Left kidney (tissue), 2 donors: ENCODE measurements around the gene ESR1. TPM values are rescaled to one million over a fixed set of nuclear protein-coding genes. Genes with fewer than 3 reads are reported as not detected.
"Not testable (repeated sequence)": the region's sequence is repeated elsewhere in the genome, so short reads cannot be mapped to it uniquely, and the experiment has no call there.

Experiments used
- DNase-seq: peaks from one replicate; pipeline ENCODE4 v3.0.0-alpha.2; 2013
- polyA plus RNA-seq: library from polyadenylated mRNA; unstranded; fragments of 120-200 nt; gene quantifications from one replicate; pipeline ENCODE4 v1.2.1, GENCODE V29; 2013; ENCODE audit not compliant: insufficient read length

Gene ESR1
- polyA plus RNA-seq, 1 donor = 2.1 TPM

DNA sequence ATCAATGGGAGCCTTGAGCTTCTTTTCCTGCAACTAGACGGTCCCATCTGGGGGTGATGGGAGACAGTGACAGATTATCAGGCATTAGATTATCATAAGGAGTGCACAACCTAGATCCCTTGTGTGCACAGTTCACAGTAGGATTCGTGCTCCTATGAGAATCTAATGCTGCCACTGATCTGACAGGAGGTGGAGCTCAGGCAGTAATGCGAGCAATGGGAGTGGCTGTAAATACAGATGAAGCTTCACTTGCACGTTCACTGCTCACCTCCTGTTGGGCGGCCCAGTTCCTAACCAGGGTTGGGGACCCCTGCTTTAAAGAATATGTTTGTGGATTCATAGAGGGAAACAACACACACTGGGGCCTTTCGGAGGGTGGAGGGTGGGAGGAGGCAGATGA is 180.7 kb downstream of the ESR1 start:
- DNase-seq = not testable (repeated sequence)

DNA sequence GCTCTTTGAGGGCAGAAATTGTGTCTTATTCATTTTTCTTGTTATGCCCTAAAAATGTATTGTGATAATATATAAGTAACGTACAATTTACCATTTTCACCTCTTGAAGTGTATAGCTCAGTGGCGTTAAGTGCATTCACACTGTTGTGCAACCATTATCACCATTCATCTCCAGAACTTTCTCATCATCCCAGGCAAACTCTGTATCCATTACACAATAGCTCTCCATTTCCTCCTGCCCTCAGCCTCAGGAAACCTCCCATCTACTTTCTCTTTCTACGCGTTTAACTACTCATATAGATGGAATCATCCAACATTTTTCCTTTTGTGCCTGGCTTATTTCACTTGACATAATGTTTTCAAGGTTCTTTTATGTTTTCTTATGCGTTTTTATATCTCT is 184.6 kb downstream of the ESR1 start:
- no peak for DNase-seq

DNA sequence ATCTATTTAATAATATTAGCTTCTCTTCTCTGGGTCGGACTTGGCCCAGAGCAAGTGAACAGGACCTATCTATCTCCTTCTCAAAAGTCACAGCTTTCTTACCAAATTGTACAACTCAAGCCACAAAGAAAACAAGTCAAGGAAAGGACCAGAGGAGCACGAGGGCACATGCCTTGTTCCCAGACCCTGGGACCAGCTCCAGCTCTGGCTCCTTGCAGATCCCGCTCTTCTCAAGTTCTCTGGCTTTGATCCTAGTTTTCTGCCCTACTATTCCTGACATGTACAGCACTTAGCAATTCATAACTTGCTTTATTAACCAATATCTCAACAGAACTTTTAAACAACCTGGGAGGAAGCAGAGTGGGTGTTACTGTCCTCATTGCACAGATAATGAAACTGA is 185.9 kb downstream of the ESR1 start:
- no peak for DNase-seq

DNA sequence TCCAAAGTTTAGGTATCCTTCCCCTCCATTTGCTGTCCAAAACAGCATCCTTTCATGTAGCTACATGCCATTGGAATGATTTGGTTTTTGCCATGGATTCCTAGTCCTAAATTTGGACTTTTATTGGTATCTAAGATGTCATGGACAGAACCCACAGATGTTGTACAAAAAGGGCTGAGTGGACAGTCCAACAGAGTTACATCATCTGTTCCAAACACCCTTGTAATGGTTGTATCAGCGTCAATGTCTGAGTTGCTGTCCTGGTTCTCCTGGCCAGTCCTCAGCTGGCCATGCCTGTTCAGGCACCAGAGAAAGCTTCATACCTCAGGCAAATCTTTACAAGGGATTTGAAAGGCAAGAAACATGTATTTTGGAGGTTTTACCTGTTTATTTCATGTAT is 191.3 kb downstream of the ESR1 start:
- no peak for DNase-seq

DNA sequence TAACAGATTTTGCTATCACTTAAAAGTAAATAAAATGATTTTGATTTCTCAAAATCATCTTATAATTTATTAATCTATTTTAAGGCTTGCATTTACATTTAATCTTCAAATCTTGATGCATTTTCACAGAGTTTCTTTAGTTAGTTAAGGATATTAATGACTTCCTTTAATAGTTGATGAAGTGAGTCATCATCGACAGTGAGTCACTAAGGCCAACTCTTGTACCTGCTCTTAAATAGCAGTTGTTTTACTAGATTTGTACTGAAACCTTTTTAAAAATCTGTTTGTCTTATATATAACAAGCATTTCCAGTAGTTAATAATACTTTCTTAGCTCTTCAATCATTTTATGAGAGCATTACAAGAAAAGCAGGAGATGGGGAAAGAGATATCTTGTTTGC is 191.7 kb downstream of the ESR1 start:
- no peak for DNase-seq

DNA sequence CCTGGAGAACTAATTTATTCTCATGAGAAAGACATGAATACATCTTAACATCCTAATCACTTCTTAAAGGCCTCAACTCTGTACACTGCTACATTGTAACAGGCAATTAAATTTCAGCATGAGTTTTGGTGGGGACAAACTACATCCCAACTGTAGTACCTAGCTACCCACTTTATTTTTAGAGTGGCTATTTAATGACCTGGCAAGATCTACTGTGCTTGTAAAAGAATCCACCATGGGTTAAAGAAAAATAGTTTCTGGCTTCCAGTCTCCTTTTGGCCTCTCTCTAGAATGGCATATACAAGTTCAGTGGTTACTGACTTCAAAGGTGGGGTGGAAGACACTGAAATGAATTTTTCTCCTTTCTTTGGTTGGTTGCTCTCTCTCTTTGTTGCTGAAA is 193.9 kb downstream of the ESR1 start:
- no peak for DNase-seq

DNA sequence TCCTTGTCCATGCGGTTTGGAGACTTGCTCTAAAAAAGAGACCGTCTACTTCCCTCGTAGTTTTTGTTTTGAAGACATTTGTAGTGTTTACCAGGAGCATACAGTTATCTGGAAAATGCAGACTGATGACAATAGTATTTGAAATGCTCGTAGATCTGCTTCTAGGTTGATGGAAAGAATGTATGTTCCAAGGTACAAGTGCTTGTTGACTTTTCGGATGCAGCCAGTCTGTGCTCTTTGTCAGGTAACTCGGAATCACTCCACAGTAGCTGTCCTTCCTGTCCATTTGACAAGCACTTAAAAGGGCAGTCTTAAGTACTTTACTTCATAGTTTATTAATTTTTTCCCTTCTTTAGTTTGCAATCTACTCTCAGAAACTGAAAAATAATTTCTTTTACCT is 194.8 kb downstream of the ESR1 start:
- DNase-seq = no peak

DNA sequence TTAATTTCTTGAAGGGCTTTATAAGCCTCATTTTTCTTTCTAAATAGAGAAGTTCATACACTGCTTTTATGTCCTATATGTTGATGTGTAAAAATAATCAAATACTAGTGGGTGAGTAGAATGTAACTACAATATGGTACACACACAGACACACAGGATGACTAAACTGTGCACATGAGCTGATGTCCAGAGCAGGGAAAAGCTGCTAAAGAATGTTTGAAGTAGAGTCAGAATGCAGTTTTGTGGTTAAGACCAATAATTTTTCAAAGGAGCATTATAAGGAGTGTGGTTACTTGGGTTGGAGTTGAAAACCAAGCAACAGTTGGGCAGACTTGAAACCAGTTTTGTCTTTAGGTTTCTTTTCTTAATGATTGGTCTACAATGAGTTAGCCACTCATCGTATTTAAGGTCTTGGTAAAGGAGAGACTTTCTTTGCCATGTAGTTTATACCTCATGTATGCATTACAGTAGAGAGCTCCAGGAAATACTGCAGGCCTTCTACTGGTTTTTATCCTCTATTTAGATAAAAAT is 196.6 kb downstream of the ESR1 start:
- no peak for DNase-seq

DNA sequence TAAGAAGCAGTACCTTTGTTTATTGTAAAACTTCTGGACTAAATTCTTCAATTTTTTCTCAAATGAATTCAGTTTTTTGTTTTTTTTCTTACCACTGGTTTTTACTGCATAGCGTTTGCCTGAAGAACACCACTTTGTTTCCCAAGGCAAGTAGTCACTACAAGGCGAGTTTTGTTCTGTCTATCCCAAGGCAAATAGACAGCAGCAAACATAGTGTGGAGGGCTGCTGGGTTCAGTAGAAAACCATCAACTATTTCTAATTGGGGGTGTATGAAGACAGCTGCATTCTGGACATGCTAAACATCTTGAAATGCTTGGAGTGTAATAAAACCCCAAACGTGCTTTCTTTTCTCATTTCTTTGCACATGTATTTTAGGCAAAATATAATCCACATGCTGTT is 197.4 kb downstream of the ESR1 start:
- no peak for DNase-seq

DNA sequence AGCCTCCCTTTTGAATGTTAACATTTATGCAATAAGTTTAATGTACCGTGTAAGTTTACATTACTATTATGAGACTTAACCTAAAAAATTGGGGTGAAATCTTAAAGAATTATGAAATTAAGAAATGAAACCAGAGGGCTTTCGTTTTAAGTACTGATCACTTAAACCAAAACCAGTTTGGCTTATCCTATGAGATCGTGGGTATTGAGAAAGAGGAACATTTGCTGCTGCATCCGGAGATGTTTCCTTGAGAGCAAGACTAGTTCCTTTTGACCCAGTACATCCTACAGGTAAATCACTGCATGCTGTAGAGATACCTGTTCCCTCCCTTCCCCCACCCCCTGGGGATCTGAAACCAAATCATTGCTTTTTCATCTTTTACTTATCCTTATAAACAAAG is 201.3 kb downstream of the ESR1 start:
- no peak for DNase-seq

DNA sequence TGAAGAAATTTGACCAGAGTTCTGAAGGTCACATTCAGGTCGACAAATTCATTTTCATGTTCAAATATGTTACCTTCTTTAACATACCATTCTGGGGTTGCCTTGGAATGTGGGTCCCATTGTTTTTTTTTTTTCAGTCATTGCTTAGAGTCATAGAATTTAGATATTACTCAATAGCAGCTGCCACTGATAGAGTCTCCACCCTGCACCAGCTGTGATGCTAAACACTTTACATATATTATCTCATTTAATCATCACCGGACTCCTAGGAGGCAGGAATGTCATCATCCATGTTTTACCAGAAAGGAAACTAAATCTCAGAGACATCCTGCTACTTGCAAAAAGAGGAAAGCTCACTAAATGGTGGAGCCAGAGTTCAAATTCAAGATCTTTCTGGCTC is 204.7 kb downstream of the ESR1 start:
- DNase-seq = no peak

DNA sequence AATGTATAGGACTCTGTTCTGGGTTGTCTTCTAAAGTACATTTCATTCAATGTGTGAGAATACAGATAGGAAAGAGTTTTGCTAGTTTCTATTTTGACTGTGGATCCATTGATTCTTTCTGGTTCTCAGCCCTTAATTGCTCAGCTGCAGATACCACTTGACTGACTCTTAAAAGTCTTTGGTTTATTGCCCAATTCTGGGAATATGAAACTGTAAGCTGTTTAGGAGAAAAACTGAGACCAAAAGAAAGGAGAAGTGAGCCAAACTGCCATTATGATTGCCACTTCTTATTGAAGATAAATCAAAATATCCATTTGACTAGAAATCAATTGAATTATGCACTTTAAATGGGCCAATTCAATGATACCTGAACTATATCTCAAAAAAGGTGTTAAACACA is 211.4 kb downstream of the ESR1 start:
- DNase-seq = no peak

DNA sequence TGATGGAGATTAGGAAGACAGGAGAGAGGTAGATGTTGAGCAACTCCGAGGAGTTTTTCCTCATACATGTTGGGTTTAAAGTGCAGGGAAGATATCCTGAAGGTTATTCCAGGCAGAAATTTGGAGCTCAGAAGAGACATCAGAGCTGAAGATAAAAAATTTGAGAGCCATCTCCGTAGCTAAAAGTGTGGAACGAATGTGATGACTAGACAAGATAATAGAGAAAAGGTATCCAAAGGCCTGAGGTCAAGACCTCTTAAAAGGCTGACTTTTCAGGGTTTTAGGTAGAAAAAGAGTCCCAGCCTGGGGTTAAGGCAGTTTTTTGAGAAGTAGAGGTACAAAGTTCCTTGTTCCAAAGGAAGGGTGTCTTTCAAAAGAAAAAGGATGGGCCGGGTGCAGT is 214.8 kb downstream of the ESR1 start:
- no peak for DNase-seq

DNA sequence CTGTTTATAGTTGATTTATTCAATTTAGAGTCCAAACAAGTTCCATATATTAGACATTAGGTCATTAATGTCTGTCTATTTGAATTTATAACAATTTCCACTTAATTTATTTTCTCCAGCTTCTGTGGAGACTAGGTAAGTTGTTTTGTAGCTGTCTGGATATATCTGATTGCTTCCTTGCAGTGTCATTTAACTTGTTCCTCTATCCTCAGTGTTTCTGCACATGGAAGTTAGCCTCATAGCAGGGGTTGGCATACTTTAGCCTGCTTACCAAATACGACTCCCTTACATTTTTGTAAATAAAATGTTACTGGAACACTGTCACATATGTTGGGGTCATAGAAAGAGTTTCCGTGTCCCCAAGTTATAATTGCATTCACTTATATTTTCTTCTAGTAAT is 216.1 kb downstream of the ESR1 start:
- DNase-seq = no peak

DNA sequence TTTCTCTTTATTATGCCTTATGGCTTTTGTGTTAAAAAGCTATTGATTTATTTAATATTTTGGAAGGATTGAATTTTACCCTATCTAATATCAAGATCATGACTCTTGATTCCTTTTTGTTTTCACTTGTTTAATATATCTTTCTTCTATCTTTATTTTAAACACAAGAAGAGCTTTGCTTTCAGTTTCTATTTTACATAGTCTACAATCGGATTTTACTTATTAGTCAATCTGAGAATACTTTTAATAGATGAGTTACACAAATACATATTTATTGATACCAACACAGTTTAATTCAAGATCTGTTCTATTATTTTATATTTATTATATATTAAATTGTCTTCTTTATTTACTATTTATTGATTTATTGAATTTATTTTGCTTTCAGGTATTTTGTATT is 218.8 kb downstream of the ESR1 start:
- DNase-seq = no peak

DNA sequence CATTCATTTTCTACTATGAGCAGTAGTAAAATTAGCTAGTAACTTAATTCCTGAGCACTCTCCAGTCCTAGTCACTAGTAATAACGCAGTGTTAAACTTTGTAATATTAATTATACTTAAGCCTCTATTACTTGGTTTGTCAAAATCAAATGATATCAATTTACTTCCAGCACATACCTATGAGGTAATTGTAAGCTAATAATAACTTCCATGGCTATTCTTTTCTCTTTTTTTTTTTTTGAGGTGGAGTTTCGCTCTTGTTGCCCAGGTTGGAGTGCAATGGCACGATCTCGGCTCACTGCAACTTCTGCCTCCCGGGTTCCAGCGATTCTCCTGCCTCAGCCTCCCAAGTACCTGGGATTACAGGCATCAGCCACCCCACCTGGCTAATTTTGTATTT is 219.3 kb downstream of the ESR1 start:
- not testable (repeated sequence) for DNase-seq

DNA sequence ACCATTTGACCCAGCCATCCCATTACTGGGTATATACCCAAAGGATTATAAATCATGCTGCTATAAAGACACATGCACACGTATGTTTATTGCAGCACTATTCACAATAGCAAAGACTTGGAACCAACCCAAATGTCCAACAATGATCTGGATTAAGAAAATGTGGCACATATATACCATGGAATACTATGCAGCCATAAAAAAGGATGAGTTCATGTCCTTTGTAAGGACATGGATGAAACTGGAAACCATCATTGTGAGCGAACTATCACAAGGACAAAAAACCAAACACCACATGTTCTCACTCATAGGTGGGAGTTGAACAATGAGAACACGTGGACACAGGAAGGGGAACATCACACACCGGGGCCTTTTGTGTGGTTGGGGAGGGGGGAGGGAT is 226.3 kb downstream of the ESR1 start:
- not testable (repeated sequence) for DNase-seq

DNA sequence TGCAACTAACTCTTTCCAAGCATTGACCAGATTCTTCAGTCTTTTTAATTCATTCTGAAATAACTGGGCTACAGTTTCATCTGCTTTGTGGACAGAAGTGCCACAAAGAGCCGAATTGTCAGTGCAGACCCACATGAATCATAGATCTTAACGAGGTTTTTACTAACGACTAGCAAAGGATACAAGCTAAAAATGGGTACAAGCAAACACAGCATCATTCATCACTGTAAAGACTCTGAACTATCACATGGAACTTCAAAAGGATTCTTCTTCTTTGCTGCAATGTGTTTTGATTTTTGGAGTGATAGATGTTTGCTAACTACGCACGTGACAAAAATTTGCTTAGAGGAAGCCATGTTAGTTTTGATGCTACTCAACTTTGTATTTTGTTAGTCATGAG is 227.1 kb downstream of the ESR1 start:
- DNase-seq = no peak

DNA sequence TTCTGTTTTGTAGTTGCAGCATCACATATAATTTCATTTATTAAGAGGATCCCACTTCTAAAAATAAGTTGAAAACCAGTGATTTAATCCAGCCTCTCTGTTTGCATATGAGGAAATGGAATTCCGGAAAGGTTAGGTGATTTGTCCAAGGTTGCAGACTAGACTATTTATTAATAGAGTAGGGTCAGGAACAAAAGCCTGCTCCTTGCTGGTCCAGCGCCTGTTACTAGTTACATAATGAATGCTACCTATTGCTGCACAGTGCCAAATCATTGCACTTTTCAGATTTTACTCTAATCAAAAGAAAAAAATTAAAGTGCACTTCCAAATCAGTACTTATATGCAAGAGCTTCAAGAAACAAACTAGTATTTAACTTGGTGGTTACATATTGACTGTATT is 238.6 kb downstream of the ESR1 start:
- no peak for DNase-seq

DNA sequence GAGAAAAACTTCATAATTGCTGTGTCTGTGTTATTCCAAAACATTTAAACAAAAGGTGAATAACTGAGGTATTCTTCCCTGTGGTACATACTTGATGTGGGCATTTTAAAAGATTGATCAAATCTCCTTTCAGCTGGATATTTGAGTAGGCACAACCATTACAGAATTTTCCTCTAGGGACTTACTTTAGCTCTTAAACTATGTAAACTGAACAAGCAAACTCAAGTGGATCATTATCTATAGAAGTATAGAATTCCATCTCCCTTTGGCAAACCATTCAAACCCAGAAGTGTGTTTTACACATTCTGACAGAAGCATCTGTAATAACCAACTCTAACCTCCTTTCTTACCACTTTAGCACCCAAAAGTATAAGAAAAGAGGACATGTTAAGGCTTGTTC is 241.4 kb downstream of the ESR1 start:
- no peak for DNase-seq

DNA sequence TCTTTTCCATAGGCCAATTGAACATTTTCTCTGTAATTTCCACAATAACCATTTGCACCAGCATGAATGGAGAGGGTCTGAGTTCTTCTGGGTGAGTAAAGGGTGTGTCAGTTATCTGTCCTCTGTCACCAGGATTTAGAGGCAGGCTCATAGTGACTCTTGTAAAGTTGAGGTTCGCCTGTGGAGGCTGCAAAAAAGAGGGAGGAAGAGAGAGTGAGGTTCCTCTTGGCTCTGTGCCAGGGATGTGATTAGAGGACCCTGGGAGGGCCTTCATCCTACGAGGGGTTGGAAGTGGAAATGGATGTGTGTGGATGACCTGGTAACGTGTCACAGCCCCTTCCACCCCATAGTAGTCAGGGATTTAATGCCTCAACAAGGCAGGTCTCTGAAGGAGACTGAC is 242.0 kb downstream of the ESR1 start:
- no peak for DNase-seq

DNA sequence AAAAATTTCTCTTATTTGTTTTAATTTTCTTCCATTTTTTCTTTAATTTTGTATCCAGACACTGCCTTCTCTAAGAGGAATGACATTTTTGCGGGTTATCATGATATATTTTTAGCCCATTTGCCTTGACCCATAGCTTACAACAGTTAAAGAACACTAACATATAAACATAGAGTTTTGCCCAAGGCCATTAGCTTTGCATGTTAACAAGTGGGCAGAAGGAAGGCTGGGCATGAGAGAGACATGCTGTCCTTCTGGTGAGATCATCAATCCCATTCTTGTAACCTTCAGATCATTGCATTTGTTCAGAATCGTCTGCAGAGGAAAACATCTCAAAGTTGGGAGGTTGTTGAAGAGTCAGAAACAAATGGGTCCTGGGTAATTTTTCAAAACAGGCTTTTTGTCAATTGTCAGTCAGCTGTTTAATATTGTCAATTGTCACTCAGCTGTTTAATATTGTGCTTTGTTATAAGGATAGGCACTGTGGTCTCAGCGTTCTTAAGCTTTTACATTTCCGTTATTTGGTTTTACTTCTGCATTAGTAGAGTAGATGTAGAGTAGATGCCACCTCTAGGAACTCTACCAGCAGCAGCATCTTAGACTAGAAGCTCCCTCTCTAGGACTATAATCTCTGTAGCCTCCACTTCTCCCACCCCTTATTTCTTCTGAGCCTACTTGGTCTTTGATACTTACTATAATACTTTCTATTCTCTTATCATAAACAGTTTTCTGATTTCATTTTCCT is 243.1 kb downstream of the ESR1 start:
- DNase-seq = no peak

DNA sequence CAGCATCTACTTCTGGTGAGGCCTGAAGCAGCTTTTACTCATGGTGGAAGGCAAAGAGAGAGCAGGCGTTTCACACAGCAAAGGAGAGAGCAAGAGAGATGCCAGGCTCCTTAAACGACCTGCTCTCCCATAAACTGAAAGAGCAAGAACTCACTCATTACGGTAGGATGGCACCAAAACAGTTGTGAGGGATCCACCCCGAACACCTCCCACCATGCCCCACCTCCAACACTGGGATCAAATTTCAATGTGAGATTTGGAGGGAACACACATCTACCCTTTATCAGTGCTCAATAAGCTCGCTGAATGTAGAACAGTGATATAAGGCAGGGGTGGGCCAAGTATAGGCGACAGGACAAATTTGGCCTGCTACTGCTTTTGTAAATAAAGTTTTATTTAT is 244.6 kb downstream of the ESR1 start:
- no peak for DNase-seq

DNA sequence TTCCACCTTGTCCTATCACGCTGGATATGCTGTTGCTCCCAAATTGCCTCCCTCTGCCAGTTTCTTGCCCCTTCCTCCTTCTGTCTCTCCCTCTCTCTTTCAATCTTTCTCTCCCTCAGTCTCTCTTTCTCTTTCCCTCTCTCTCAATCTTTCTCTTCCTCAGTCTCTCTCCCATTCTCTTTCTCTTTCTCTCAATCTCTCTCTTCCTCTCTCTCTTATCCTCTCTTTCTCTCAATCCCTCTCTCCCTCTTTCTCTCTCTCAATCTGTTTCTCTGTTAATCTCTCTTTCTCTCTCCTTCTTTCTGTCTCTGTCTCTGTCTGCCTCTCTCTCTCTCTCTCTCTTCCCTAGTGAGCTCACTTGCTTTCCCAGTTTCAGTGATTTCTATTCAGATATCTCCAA is 245.8 kb downstream of the ESR1 start:
- no peak for DNase-seq

DNA sequence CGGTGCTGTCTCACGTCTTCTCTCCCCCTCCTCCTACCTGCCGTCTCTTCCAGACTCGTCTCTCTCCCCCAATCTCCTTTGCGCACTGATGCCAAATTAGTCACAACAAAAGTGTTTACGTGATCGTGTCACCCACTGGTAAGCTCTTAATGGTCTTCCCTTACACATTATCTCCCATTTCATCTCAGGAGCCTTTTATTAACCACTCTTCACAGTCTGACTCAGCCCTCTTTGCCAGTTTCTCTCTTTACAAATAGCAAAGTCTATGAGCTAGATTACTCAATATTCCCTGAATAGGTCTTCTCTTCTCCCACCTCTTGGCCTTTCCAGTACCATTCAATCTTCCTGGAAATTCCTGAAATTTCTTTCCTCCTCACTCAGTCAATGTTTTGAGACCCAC is 247.0 kb downstream of the ESR1 start:
- DNase-seq = no peak
